Osteoblast (primary cell): ENCODE measurements around the gene PYCARD. TPM values are rescaled to one million over a fixed set of nuclear protein-coding genes. Genes with fewer than 3 reads are reported as not detected.

Experiments used
- DNase-seq: peaks from one replicate; pipeline ENCODE4 v3.0.0; 2011; ENCODE audit warnings: low spot score, mixed read lengths; ENCODE audit not compliant: insufficient read length; ENCODE audit errors: missing footprints
- H2AFZ ChIP-seq: 2 replicates; pipeline ENCODE4 v1.6.0; 2011; ENCODE audit warnings: mild to moderate bottlenecking, low read length
- H3K27ac ChIP-seq: 2 replicates; pipeline ENCODE4 v1.5.1; 2011; ENCODE audit warnings: mild to moderate bottlenecking, low read depth, low read length, moderate library complexity
- H3K27me3 ChIP-seq: 2 replicates; pipeline ENCODE4 v1.6.0; 2012; ENCODE audit warnings: mild to moderate bottlenecking, control low read depth, inconsistent platforms, low read length, moderate library complexity; ENCODE audit not compliant: insufficient read depth
- H3K36me3 ChIP-seq: 2 replicates; pipeline ENCODE4 v1.5.1; 2011; ENCODE audit warnings: mild to moderate bottlenecking, low read length, control low read depth, moderate library complexity; ENCODE audit not compliant: insufficient read depth
- H3K4me1 ChIP-seq: 2 replicates; pipeline ENCODE4 v1.5.1; 2011; ENCODE audit warnings: mild to moderate bottlenecking, low read length, control low read depth, moderate library complexity; ENCODE audit not compliant: insufficient read depth
- H3K4me2 ChIP-seq: 2 replicates; pipeline ENCODE4 v1.6.0; 2011; ENCODE audit warnings: mild to moderate bottlenecking, low read length; ENCODE audit not compliant: insufficient read depth
- H3K4me3 ChIP-seq: fragments of 200-600 bp; sonication (generic); 3 replicates; pipeline ENCODE4 v1.5.1; 2012; ENCODE audit warnings: mild to moderate bottlenecking, low read length, inconsistent platforms; ENCODE audit not compliant: insufficient read depth
- H3K79me2 ChIP-seq: 2 replicates; pipeline ENCODE4 v1.6.0; 2012; ENCODE audit warnings: mild to moderate bottlenecking, low read length, control low read depth, inconsistent platforms; ENCODE audit not compliant: insufficient read depth
- H3K9me3 ChIP-seq: 2 replicates; pipeline ENCODE4 v1.5.1; 2011; ENCODE audit warnings: low read depth, low read length, control low read depth
- H4K20me1 ChIP-seq: 2 replicates; pipeline ENCODE4 v1.6.0; 2012; ENCODE audit warnings: mild to moderate bottlenecking, low read length, control low read depth; ENCODE audit not compliant: insufficient read depth
- CTCF ChIP-seq: IDR thresholded peaks from 2 replicates; pipeline ENCODE4 v1.5.1; 2011; ENCODE audit warnings: mild to moderate bottlenecking, low read depth, low read length, moderate library complexity; ENCODE audit errors: extremely low read depth
- total RNA-seq: library from RNA; depleted of rRNA; stranded (reverse); fragments of >200 nt; gene quantifications from 2 replicates; pipeline ENCODE4 v1.2.3, GENCODE V29; 2012

PYCARD gene
- total RNA-seq, 1 donor = 61.5 TPM

GRCh38 chr16:31213342-31213741 lies 10.8 kb upstream of the PYCARD start:
- no peak for TF ChIP-seq CTCF
- Histone ChIP-seq H3K36me3 (no peaks in the 10 kb centered on the region), H3K27ac (no peak overlapping the region), H3K4me1 (peaks cover 3% of the 10 kb centered on the region), H3K79me2 (no peaks in the 10 kb centered on the region), H3K27me3 (peaks cover 51% of the 10 kb centered on the region), H3K9me3 (no peaks in the 10 kb centered on the region), H4K20me1 (no peaks in the 10 kb centered on the region), H3K4me2 (no peak overlapping the region), H2AFZ (no peak overlapping the region), H3K4me3 (no peak overlapping the region)
- DNase-seq = peak; percentile 71

GRCh38 chr16:31206776-31207175 lies 4.2 kb upstream of the PYCARD start:
- Histone ChIP-seq H3K4me1 (peaks cover 6% of the 10 kb centered on the region), H3K9me3 (no peaks in the 10 kb centered on the region), H3K79me2 (no peaks in the 10 kb centered on the region), H2AFZ (no peak overlapping the region), H3K27me3 (peaks cover 8% of the 10 kb centered on the region), H4K20me1 (no peaks in the 10 kb centered on the region), H3K4me3 (no peak overlapping the region), H3K36me3 (no peaks in the 10 kb centered on the region), H3K27ac (no peak overlapping the region), H3K4me2 (no peak overlapping the region)
- TF ChIP-seq CTCF = no peak
- DNase-seq = no peak

- Histone ChIP-seq H3K27ac (no peak overlapping the region), H3K79me2 (no peaks in the 10 kb centered on the region), H3K4me1 (peaks cover 11% of the 10 kb centered on the region), H3K27me3 (peaks cover 7% of the 10 kb centered on the region), H3K36me3 (peaks cover 3% of the 10 kb centered on the region), H3K4me3 (no peak overlapping the region), H2AFZ (no peak overlapping the region), H3K4me2 (no peak overlapping the region), H4K20me1 (peaks cover 7% of the 10 kb centered on the region), H3K9me3 (no peaks in the 10 kb centered on the region)
- DNase-seq = peak; percentile 80
- TF ChIP-seq CTCF = no peak
These were observed 2.5 kb upstream of the PYCARD start for GRCh38 chr16:31204871-31205666.

GRCh38 chr16:31201582-31202413 lies 762 bp downstream of the PYCARD start:
- no peak for TF ChIP-seq CTCF
- H3K4me3 ChIP-seq = peak overlapping the region; percentile 80
- peak overlapping the region; percentile 79 for H3K4me2 ChIP-seq
- H3K79me2 ChIP-seq = no peaks in the 10 kb centered on the region
- H3K4me1 ChIP-seq = peaks cover 11% of the 10 kb centered on the region
- peak; percentile 83 for DNase-seq
- H2AFZ ChIP-seq = no peak overlapping the region
- peaks cover 9% of the 10 kb centered on the region for H4K20me1 ChIP-seq
- peaks cover 20% of the 10 kb centered on the region for H3K36me3 ChIP-seq
- no peaks in the 10 kb centered on the region for H3K9me3 ChIP-seq
- no peak overlapping the region for H3K27ac ChIP-seq
- peaks cover 3% of the 10 kb centered on the region for H3K27me3 ChIP-seq
